ENCODE results near the gene LAMA5. TPM values are rescaled to one million over a fixed set of nuclear protein-coding genes. Genes with fewer than 3 reads are reported as not detected.

LAMA5 gene
- total RNA-seq, 1 experiment from 2014 or later: 321 TPM

GRCh38 chr20:62366370-62367135, 559 bp downstream of the LAMA5 start:
- ChIA-PET POLR2A (interaction anchor here (0.9 to 2.6 kb wide), 3 partner anchors 8 to 20 kb away, joined by 3 to 12 read pairs (median 12); partner anchors contain the start of gene RPS21), CTCF (interaction anchor here (2.2 kb wide), 1 partner anchor 16 kb away, joined by 10 read pairs; no protein-coding TSS in a partner anchor), RAD21 (ENCODE audit: low non-redundant PET in 1 of 2, low total read pairs in 2 of 2, uncharacterized antibody in 2 of 2, unreplicated experiment in 2 of 2) (no interaction called here)
- Histone ChIP-seq H4K20me1 (ENCODE audit: insufficient read depth) (no peaks in the 10 kb centered on the region), H3K9me3 (ENCODE audit: control insufficient read depth in 1 of 2, insufficient read depth in 1 of 2, low read depth in 1 of 2, low read length in 2 of 2) (no peaks in the 10 kb centered on the region), H3K4me1 (ENCODE audit: control insufficient read depth in 1 of 2, insufficient read depth in 2 of 2, low read length in 2 of 2) (peaks cover 78 to 90% of the 10 kb centered on the region in 2 experiments), H3K27ac (ENCODE audit: low read depth, low read length) (peak overlapping the region; percentile 98), H3K4me2 (ENCODE audit: low read length) (peak overlapping the region; percentile 100), H3K36me3 (ENCODE audit: control insufficient read depth in 1 of 2, insufficient read depth in 2 of 2, low read length in 2 of 2) (no peaks in the 10 kb centered on the region), H3K79me2 (ENCODE audit: insufficient read depth, low read length) (peaks cover 54% of the 10 kb centered on the region), H3K27me3 (ENCODE audit: insufficient read depth, low read length) (no peaks in the 10 kb centered on the region), H2AFZ (ENCODE audit: low read depth, low read length, poor library complexity, severe bottlenecking) (no peak overlapping the region), H3K9ac (ENCODE audit: low read length) (peak overlapping the region; percentile 94), H3K4me3 (replicated peaks in 1 of 2; ENCODE audit: low read depth in 1 of 2, low read length in 2 of 2) (peak overlapping the region; percentile 83 to 88), H3K9me2 (ENCODE audit: insufficient read depth) (no peaks in the 10 kb centered on the region)
- BruUV-seq (replicated peaks): no TSS peak
- peak; percentile 23 for ATAC-seq
- no peak for DNase-seq (ENCODE audit: low read depth, low spot score)
- TF ChIP-seq ZFX (IDR thresholded peaks at IDR 0.05): peak; percentile 58; the same call in 1 of the 2 replicates
- TF ChIP-seq TCF7L2 (IDR thresholded peaks at IDR 0.05; ENCODE audit: borderline replicate concordance, extremely low read depth, insufficient read depth, insufficient read length): no peak
- peak; percentile 19; the same call in 1 of the 2 replicates for TF ChIP-seq POLR2AphosphoS5 (IDR thresholded peaks at IDR 0.05; ENCODE audit: low read depth, low read length)
- intact Hi-C loops (cut with micrococcal nuclease): loop anchor here (5.0 kb wide), 1 partner anchor 64 kb away; the partner anchor contains the start of gene ADRM1

GRCh38 chr20:62365814-62366369, 1.2 kb downstream of the LAMA5 start:
- ChIA-PET RAD21 (ENCODE audit: low non-redundant PET in 1 of 2, low total read pairs in 2 of 2, uncharacterized antibody in 2 of 2, unreplicated experiment in 2 of 2) (no interaction called here), CTCF (interaction anchor here (2.2 kb wide), 1 partner anchor 17 kb away, joined by 10 read pairs; no protein-coding TSS in a partner anchor), POLR2A (interaction anchor here (0.9 to 2.6 kb wide), 4 partner anchors 9 to 20 kb away, joined by 3 to 12 read pairs (median 8); partner anchors contain the start of gene RPS21)
- TF ChIP-seq, protein P1, sequence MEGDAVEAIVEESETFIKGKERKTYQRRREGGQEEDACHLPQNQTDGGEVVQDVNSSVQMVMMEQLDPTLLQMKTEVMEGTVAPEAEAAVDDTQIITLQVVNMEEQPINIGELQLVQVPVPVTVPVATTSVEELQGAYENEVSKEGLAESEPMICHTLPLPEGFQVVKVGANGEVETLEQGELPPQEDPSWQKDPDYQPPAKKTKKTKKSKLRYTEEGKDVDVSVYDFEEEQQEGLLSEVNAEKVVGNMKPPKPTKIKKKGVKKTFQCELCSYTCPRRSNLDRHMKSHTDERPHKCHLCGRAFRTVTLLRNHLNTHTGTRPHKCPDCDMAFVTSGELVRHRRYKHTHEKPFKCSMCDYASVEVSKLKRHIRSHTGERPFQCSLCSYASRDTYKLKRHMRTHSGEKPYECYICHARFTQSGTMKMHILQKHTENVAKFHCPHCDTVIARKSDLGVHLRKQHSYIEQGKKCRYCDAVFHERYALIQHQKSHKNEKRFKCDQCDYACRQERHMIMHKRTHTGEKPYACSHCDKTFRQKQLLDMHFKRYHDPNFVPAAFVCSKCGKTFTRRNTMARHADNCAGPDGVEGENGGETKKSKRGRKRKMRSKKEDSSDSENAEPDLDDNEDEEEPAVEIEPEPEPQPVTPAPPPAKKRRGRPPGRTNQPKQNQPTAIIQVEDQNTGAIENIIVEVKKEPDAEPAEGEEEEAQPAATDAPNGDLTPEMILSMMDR (IDR thresholded peaks at IDR 0.05 in 2 of 3, conservative IDR thresholded peaks at IDR 0.05 in 1 of 3; ENCODE audit: borderline replicate concordance in 1 of 3, insufficient read depth in 1 of 3, low read depth in 2 of 3, low read length in 2 of 3): no peak
- peak; percentile 26; the same call in 1 of the 2 replicates for TF ChIP-seq POLR2AphosphoS5 (IDR thresholded peaks at IDR 0.05; ENCODE audit: low read depth, low read length)
- BruUV-seq (replicated peaks): TSS peak; percentile 84
- Histone ChIP-seq H3K4me2 (ENCODE audit: low read length) (peak overlapping the region; percentile 100), H3K27me3 (ENCODE audit: insufficient read depth, low read length) (no peaks in the 10 kb centered on the region), H3K27ac (ENCODE audit: low read depth, low read length) (peak overlapping the region; percentile 98), H3K9ac (ENCODE audit: low read length) (peak overlapping the region; percentile 94), H3K4me1 (ENCODE audit: control insufficient read depth in 1 of 2, insufficient read depth in 2 of 2, low read length in 2 of 2) (peaks cover 80 to 90% of the 10 kb centered on the region in 2 experiments), H3K79me2 (ENCODE audit: insufficient read depth, low read length) (peaks cover 60% of the 10 kb centered on the region), H4K20me1 (ENCODE audit: insufficient read depth) (no peaks in the 10 kb centered on the region), H3K4me3 (replicated peaks in 1 of 2; ENCODE audit: low read depth in 1 of 2, low read length in 2 of 2) (peak overlapping the region; percentile 83 to 88), H3K9me2 (ENCODE audit: insufficient read depth) (no peaks in the 10 kb centered on the region), H3K36me3 (ENCODE audit: control insufficient read depth in 1 of 2, insufficient read depth in 2 of 2, low read length in 2 of 2) (no peaks in the 10 kb centered on the region), H3K9me3 (ENCODE audit: control insufficient read depth in 1 of 2, insufficient read depth in 1 of 2, low read depth in 1 of 2, low read length in 2 of 2) (no peaks in the 10 kb centered on the region), H2AFZ (ENCODE audit: low read depth, low read length, poor library complexity, severe bottlenecking) (no peak overlapping the region)
- ATAC-seq (peak; percentile 28), DNase-seq (ENCODE audit: low read depth, low spot score) (no peak)
- intact Hi-C loops (cut with micrococcal nuclease): loop anchor here (5.0 kb wide), 1 partner anchor 64 kb away; the partner anchor contains the start of gene ADRM1
